Measurements from ENCODE around the gene GART.

The GART gene

GRCh38 chr21:33458861-33459260 lies 83.1 kb downstream of the GART start:
- DNase-seq: no peak

- DNase-seq: no peak
These were observed 86.1 kb downstream of the GART start for GRCh38 chr21:33455686-33456446.

Data from NCI-H510A (cell line).